Stimulated activated CD4-positive, alpha-beta T cell treated with anti-CD3 and anti-CD28 coated beads, TNF-alpha, amount 100 ng/mL, for 1 hour (primary cell): ENCODE data around the gene CCBE1.
"Not testable (repeated sequence)": the region's sequence is repeated elsewhere in the genome, so short reads cannot be mapped to it uniquely, and the experiment has no call there.

Experiments used
- DNase-seq, 3 donors: peaks; one replicate each; pipeline ENCODE4 v3.0.0-alpha.2; 2020; ENCODE audit warnings: low read depth in 3 of 3, low spot score in 1 of 3

CCBE1 gene

DNA sequence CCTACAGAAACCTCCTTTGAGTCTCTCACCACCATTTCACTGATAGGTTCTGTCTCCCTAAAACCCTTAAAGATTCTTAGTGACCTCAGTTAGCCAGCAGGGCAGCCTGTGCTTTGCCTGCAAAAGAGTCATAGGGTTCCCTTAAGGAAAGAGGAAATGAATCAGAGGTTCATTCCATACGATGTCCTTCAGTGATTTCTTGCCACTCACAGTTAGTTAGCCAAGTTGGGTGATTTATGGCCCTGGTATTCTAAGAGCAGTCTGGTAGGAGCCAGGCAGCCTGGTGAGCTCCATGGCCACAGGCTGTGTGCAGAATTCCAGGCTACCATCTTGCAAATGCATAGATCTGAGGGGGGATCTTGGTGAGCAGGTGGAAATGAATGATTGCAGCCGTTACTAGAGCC, 18.7 kb upstream of the CCBE1 start:
- no peak for DNase-seq

DNA sequence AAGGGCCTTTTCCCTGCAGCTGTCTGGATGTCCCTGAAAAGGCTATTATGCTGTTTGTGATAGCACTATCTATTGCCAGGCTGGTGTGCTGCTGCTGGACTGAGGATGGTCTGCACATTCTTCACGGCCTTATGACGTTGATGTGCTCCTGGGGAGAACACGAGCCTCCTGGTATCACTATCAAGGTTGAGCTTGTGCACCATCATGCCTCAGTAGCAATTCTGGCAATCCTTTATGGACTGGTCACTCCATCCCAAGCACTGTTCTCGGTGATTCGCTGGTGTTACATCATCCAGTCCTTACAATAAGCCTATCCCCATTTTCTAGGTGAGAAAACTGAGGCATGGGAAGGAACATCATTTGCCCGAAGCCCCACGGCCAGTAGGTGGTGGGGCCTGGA, 18.2 kb upstream of the CCBE1 start:
- DNase-seq, result no peak

GRCh38 chr18:59714096-59714495, 16.9 kb upstream of the CCBE1 start:
- DNase-seq, result not testable (repeated sequence)

DNA sequence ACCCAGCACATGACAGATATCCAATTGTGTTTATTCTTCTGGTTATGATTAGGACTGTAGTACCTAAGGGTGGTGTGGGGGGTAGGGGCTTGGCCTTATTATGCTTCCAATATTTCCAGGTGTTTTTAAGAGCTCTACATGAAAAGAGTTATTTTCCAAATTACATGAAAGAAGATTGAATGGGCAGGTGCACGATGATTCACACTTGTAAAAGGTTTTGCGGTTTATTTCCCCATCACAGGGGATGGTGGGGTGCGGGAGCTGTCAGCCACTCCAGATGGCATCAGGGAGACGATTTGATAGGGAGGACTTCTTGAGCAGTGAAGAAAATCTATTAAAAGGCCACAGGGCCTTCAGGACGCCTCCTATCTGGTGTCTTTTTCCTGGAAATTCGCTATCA, 15.1 kb upstream of the CCBE1 start:
- no peak for DNase-seq

DNA sequence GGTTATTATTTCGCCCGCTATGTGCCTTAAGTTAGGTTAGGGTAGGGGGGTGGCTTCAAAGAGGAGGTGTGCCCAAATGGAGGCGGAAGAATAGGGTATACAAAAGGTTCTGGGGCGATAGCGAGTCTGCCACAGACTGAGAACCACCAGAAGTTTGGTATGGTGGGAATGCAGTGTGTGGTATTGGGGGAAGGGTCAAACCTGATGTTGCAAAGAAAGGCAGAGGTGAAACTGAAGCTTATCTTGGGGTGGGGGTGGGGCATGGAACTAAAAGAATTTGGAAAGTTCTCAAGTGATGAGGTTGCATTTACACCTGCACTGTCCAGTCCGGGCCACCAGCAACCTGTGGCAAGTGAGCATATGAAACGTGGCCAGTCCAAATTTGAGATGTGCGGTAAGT, 11.8 kb upstream of the CCBE1 start:
- no peak for DNase-seq

- no peak for DNase-seq
Observed at GRCh38 chr18:59707306-59707705, 10.1 kb upstream of the CCBE1 start.

DNA sequence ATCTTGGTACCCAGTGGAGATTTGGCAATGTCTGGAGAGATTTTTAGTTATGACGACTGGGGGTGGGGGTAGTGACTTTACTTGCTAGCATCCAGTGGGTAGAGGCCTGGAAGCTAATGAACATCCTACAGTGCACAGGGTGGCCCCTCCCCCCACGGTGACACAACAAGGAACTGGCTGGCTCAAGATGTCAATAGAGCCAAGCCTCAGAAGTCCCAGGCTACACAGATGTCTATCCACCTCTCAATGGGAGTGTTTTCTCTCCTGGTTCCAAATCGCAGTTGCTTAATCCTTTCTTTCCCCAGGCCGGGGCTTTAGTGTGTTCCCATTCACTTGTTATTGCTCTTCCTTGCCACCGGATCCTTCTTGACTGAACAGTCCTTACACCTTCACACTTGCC, 9.3 kb upstream of the CCBE1 start:
- no peak for DNase-seq

DNA sequence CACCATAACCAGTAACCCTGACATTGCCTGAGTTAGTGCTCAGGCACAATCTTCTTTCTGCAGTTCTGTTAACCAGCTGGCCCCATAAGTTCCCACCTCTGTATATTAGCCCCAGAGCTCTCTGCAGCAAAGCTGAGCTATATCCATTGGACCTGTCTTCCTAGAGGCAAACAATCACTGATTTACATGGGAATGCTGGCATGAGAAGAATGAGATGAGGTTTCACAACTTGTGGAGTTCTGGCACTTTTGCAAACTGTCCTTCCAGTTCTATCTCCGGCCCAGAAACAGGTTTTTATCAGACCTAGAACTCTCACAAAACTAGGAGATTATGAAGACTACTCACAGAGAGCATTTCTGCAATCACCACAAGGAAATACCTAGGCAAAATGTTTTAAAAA, 7.9 kb upstream of the CCBE1 start:
- no peak for DNase-seq

DNA sequence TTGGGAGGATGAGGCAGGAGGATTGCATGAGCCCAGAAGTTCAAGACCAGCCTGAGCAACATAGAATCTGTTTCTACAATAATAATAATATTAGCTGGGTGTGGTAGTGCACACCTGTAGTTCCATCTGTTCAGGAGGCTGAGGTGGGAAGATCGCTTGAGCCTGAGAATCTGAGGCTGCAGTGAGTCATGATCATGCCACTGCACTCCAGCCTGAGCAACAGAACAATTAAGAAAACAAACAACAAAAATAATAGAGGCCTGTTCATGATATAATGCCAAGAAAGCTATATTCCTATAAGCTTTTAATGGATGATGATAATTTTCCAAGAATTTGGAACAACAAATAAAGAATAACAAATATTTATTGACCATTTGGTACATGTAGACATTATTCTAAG, 6.9 kb upstream of the CCBE1 start:
- no peak for DNase-seq

DNA sequence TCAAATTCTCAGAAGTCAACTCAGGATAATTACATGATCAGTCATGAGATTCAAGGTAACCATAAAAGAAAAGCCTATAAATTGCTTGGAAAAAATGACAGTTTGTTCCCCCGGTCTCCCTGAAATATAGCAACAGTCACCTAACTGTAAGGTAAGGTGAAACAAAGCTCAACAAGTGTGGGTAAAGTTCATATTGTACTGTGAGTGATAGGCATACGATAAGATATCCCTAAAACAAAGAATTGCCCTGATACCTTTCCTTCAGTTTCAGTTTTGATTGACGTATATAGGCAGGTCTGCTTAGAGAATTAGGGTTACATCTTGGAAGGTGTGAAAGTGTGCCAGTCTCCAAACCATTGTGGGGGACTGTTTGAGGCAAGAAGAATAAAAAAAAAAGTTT, 4.0 kb upstream of the CCBE1 start:
- DNase-seq, result no peak

GRCh38 chr18:59700535-59700967, 3.3 kb upstream of the CCBE1 start:
- DNase-seq, result no peak

DNA sequence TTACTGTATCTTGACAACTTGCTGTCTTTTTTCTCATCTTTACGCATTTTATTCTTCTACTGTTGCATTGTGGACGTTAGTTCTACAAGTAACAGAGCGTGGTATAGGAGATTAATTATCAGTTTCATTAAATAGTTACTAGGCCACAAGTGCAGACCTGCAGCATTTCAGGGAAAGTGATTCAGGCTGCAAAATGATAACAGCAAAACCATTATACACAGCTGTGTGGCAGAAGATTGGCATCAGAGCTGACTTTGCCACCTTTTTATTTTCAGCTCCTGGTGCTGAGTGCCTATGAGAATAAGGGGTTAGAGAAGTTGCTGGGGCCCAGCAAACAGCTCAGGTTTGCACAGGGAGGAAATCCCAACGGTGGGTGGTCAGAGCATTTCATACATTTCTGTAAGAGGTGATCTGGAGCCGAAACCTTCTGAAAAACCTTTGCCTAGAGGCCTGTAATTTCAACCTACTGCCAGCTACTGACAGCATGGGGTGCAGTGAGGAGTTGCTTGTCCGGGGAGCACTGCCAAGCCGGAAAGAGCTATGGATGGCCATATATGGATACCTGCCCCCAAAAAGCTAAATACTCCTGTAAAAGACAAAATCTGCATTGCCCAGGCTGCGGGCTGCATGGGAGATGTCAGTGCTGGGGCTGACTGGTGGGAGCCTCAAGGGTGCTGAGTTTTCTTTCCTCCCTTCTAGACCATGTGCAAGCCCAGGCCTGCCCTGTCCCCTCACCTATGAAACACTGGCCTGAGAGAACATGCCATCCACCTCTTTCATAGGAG, 2.7 kb upstream of the CCBE1 start:
- DNase-seq, result no peak

DNA sequence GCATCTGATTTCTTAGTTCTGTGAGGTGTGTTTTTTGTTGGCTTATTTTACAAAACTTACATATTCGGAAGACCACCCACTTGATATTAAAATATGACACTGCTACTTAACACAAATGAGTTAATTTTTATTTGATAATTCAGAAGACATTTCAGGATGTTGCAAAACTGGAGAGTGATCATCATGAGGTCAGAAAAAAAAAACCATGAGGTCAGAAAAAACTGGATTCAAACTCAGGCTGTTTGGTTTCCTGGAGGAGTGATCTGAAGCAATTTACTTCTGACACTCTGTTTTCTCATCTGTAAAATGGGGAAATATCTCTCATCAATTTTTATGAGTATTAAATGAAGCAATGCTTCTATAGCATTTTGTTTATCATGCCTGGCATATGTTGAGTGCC, 1.8 kb upstream of the CCBE1 start:
- no peak for DNase-seq

GRCh38 chr18:59696311-59697235, 650 bp downstream of the CCBE1 start:
- DNase-seq, result no peak

DNA sequence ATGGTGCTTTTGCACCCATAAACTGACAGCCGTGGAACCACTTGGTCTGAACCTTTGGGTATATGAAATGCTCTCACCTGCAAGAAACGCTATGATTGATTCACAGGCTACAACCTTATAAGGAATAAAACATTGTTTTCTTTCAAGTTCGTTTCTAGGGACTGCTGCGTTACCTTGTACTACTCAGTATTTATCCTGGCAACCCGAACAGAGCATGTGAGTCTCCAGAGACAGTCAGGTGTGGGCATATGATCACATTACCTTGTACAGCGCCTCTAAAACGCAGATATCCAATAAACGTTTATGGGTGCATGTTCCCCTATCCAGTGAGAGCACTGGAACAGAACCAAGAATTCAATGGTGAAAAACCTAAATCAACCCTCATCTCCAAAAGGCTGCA, 1.7 kb downstream of the CCBE1 start:
- DNase-seq, result no peak

GRCh38 chr18:59694824-59695223, 2.4 kb downstream of the CCBE1 start:
- no peak for DNase-seq

DNA sequence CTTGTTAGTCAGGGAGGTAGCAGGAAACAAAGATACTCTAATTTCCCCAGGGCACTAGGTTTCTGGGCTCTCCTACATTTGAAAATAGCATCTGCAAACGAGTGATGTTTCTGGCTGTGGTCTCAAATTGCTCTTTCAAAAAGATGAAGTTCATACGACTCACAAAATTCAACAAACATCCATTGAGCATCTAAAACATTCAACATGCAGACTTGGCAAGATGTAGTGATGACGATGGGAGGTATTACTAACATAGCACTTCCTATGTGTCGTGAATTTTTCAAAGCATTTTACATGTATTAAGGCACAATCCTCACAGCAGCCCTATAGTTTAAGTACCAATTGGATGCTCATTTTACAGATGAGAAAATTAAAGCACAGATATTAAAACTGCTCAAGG, 5.2 kb downstream of the CCBE1 start:
- no peak for DNase-seq

GRCh38 chr18:59690996-59691395, 6.2 kb downstream of the CCBE1 start:
- no peak for DNase-seq

DNA sequence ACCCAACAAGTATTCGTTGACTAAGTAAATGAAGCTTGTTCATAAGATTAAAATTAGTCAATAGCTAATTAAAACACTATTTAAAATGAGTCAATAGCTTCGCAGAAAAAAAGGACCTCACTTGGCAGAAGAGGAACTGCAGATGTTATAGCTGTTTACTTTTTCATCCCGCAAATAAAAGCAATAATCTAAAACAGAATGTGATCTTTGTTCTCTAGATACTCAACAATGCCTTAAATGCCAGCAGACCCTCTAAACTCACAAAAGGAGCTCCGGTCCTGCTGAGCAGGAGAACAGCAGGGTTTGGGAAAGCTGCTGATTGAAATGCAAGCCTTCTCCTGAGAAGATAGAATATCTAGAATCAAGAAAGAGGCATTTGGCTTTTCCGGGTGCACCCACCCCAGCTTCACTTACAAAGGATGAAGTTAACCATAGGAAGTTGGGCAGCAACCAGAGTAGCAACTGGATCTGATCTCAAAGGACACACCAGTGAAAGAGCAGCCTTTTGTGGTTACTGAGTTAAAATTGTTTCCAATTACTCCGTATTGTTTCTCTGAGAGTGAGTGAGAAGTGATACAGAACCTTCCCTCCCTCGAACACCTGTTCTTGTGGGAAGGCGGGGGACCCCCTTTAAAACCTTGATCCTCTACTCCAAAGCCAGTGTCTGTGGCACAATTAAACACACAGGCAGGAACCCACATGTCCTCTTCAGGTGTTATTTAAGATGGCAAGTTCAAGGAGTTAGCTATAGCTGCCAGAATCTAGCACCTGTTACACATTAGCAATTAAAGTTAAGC, 6.8 kb downstream of the CCBE1 start:
- DNase-seq, result no peak

DNA sequence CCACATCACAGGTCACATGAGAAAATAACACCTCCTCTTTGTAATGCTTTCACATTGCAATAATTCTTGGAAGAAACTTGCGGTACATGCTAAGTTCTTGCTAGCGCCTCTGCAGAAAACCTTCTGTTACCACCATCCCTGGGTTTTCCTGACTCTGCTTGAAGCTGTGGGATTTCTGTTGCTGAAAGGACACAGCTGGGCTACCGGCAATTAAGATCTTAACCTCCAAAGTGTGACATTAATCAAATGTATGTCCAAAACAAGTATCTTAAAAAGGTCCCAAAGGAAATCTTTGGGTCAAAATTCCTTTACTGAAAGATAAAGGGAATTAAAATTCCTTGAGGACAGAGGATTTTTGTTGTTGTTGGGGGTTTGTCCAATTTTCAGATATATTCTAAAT, 7.5 kb downstream of the CCBE1 start:
- no peak for DNase-seq

- DNase-seq, result no peak
Observed at GRCh38 chr18:59686260-59686659, 11.0 kb downstream of the CCBE1 start.

DNA sequence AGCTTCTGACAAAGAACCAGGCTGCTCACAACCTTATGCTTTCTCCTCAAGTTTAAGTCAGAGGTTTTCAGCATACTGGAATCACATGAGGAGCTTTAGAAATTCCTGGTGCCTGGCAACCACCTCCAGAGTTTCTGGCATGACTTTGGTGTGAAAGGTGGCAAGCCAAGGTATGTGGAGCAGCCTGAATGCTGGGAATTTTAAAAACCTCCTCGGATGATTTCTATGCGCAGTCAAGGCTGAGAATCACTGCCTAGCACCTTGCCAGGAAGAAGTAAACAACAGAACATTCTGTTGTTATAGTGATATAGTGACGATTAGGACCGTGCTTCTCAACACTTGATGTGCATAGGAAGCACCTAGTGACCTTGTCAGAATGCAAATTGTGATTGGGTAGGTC, 11.7 kb downstream of the CCBE1 start:
- no peak for DNase-seq
